ENCODE data around the gene CA9. TPM values are rescaled to one million over a fixed set of nuclear protein-coding genes. Genes with fewer than 3 reads are reported as not detected.

Gene CA9
- total RNA-seq, 4 donors from 2014 or later, result 0.14 TPM; not detected in 3

DNA sequence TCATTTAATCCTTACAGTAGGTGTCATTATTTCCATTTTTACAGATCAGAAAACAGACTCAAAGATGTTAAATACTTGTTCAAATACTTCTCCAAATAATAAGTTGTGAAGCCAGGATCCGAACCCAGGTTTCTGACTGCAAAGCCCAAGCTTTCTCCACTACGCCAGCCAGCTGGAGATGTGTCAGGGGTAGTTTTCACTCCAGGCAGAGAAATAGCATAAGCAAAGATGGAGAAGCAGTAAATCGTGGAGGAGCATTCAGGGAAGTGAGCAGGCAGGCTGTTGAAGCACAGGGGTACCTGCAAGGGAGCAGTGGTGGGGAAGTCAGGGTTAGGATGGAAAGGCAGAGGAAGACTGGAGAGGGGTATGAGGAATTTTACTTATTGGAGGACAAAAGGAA is 55.4 kb downstream of the CA9 start:
- intact Hi-C loops (cut with DNase I; ENCODE audit: low total_unique reads), result loop anchor here (5.0 kb wide), 1 partner anchor 42 kb away; the partner anchor contains the start of gene TPM2
- H3K4me1 ChIP-seq, result peaks cover 0 to 8% of the 10 kb centered on the region in 2 donors
- no peak for TF ChIP-seq POLR2A (IDR thresholded peaks at IDR 0.05)
- TF ChIP-seq, protein P1, sequence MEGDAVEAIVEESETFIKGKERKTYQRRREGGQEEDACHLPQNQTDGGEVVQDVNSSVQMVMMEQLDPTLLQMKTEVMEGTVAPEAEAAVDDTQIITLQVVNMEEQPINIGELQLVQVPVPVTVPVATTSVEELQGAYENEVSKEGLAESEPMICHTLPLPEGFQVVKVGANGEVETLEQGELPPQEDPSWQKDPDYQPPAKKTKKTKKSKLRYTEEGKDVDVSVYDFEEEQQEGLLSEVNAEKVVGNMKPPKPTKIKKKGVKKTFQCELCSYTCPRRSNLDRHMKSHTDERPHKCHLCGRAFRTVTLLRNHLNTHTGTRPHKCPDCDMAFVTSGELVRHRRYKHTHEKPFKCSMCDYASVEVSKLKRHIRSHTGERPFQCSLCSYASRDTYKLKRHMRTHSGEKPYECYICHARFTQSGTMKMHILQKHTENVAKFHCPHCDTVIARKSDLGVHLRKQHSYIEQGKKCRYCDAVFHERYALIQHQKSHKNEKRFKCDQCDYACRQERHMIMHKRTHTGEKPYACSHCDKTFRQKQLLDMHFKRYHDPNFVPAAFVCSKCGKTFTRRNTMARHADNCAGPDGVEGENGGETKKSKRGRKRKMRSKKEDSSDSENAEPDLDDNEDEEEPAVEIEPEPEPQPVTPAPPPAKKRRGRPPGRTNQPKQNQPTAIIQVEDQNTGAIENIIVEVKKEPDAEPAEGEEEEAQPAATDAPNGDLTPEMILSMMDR (IDR thresholded peaks at IDR 0.05), result no peak

DNA sequence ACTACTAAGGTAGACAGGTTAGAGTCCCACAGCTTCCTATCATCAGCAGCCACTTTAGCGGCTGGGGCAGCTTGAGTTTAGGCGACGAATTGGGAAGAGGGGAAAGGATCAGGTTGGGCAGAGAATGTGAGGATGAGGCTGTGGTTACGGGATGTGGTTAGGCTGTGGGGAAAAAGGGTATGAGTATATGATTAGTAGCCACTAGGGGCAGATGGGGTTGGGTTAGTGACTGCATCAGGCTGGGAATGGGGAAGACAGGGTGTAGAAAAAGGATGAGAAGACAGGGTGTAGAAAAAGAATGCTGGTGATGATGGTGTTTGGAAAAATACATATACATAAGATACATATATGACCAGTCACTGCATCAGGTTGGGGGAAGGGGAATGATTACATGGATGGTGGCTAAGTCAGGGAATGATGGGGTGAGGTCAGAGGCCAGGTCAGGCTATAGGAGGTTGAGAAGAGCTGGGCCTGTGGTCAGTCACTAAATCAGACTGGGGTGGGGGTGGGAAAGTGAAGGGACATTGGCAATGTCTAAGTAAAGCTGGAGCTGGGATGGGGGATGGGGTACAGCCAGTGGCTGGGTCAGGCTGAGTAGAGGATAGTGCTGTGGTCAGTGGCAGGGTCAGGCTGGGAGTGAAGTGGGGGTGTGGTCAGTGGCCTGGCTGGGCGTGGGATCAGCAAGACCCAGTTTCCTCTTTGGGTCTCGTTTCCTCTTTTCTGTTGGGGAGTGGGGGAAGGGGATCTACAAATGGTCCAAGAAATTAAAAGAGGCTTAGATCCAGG is 56.2 kb downstream of the CA9 start:
- no peaks in the 10 kb centered on the region for H3K36me3 ChIP-seq
- TF ChIP-seq POLR2A (IDR thresholded peaks at IDR 0.05), result peak in 1 of 2 donors; percentile 36
- TF ChIP-seq, protein P1 (IDR thresholded peaks at IDR 0.05), result peak; percentile 23 to 65 (median 52)
- H3K27ac ChIP-seq, result peak overlapping the region; percentile 94 to 97
- peaks cover 0 to 8% of the 10 kb centered on the region in 2 donors for H3K4me1 ChIP-seq
- peak in 1 of 2 donors; percentile 56 for DNase-seq
- H3K9me3 ChIP-seq, result no peaks in the 10 kb centered on the region
- intact Hi-C loops (cut with DNase I; ENCODE audit: low total_unique reads), result loop anchor here (5.0 kb wide), 2 partner anchors 43 to 73 kb away; partner anchors contain the start of genes CCDC107, RMRP and TPM2
- H3K27me3 ChIP-seq, result no peaks in the 10 kb centered on the region
- H3K4me3 ChIP-seq, result peak overlapping the region; percentile 62 to 84

More for the DNA sequence above, 55.4 kb downstream of the CA9 start:
- H3K27ac ChIP-seq, result peak overlapping the region; percentile 94 to 97
- no peak for DNase-seq
- H3K36me3 ChIP-seq, result no peaks in the 10 kb centered on the region
- H3K9me3 ChIP-seq, result no peaks in the 10 kb centered on the region
- H3K27me3 ChIP-seq, result no peaks in the 10 kb centered on the region
- peak overlapping the region; percentile 6 to 84 for H3K4me3 ChIP-seq

DNA sequence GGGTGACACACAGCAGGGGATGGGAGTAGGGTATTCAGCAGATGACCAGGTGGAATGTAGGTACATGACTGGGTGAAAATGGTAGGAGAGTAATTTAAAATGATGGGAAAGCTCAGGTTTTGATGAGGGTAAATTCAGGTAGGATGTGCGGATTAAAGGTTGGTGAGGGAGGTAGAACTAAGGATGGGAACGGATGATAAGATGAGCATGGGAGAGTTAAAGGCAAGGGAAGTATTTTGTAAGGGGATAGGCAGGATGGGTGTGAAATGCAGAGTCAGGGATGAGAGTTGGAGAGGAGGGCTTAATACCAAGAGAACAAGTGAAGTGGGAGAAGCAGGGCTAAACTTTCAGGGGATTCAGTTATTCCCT is 56.7 kb downstream of the CA9 start:
- Histone ChIP-seq H3K36me3 (no peaks in the 10 kb centered on the region), H3K9me3 (no peaks in the 10 kb centered on the region), H3K4me1 (peaks cover 0 to 8% of the 10 kb centered on the region in 2 donors), H3K27ac (peak overlapping the region; percentile 94 to 97), H3K4me3 (peak overlapping the region; percentile 62 to 84), H3K27me3 (no peaks in the 10 kb centered on the region)
- intact Hi-C loops (cut with DNase I; ENCODE audit: low total_unique reads), result loop anchor here (5.0 kb wide), 1 partner anchor 73 kb away; the partner anchor contains the start of genes CCDC107 and RMRP
- TF ChIP-seq POLR2A (IDR thresholded peaks at IDR 0.05), result no peak
- TF ChIP-seq, protein P1 (IDR thresholded peaks at IDR 0.05), result no peak
- no peak for DNase-seq

Small RNAs within 50 kb of the gene (microRNA-seq; reads per million reads assigned to microRNA genes)
- not detected for gene MIR6852 (ENCODE audit: borderline microRNAs expressed, borderline replicate concordance)

Small RNAs within 50 kb of the gene (small RNA-seq; reads per million reads assigned to genes)
- gene RMRP (not detected), gene RN7SL22P (not detected)

Other genes starting within 250 kb of the CA9 start
- 10 to 100 TPM in 3 of 4 donors, 1 to 10 TPM in 1; 10.0 to 60.2 (median 16.8) TPM for gene RUSC2, start 183.8 kb upstream of the CA9 start, total RNA-seq
- gene TESK1, start 68.7 kb upstream of the CA9 start, total RNA-seq, result 10 to 100 TPM in 3 of 4 donors, 1 to 10 TPM in 1; 2.0 to 59.7 (median 15.5) TPM
- 1 to 10 TPM in 2 of 4 donors, not detected in 2; 2.8 to 3.0 TPM for gene CD72, start 55.5 kb upstream of the CA9 start, total RNA-seq
- under 1 TPM in 2 of 4 donors, not detected in 2; 0.21 to 0.51 TPM for gene SIT1, start 23.0 kb upstream of the CA9 start, total RNA-seq
- over 10,000 TPM in 2 of 4 donors, 1,000 to 10,000 TPM in 2; 2,632 to 57,722 (median 9,015) TPM for gene RMRP, start 15.9 kb upstream of the CA9 start, total RNA-seq
- gene CCDC107, start 15.6 kb upstream of the CA9 start, total RNA-seq, result 100 to 1,000 TPM in 1 of 4 donors, 10 to 100 TPM in 2, 1 to 10 TPM in 1; 9.0 to 120 (median 32.1) TPM
- gene ARHGEF39, start 8.7 kb upstream of the CA9 start, total RNA-seq, result 1 to 10 TPM in 3 of 4 donors, not detected in 1; 1.5 to 3.6 (median 2.4) TPM
- gene TPM2, start 16.0 kb downstream of the CA9 start, total RNA-seq, result 1,000 to 10,000 TPM in 2 of 4 donors, 100 to 1,000 TPM in 2; 491 to 2,682 (median 829) TPM
- 100 to 1,000 TPM; 202 to 540 (median 281) TPM for gene TLN1, start 58.3 kb downstream of the CA9 start, total RNA-seq
- gene CREB3, start 58.7 kb downstream of the CA9 start, total RNA-seq, result 100 to 1,000 TPM in 1 of 4 donors, 10 to 100 TPM in 3; 30.5 to 105 (median 47.2) TPM
- 100 to 1,000 TPM in 1 of 4 donors, 10 to 100 TPM in 3; 26.9 to 104 (median 42.1) TPM for gene GBA2, start 75.3 kb downstream of the CA9 start, total RNA-seq
- gene RGP1, start 75.4 kb downstream of the CA9 start, total RNA-seq, result 10 to 100 TPM in 2 of 4 donors, 1 to 10 TPM in 2; 2.0 to 38.1 (median 10.3) TPM
- gene MSMP, start 80.3 kb downstream of the CA9 start, total RNA-seq, result not detected
- gene NPR2, start 117.7 kb downstream of the CA9 start, total RNA-seq, result 10 to 100 TPM in 3 of 4 donors, 1 to 10 TPM in 1; 3.8 to 70.4 (median 31.7) TPM
- gene SPAG8, start 138.3 kb downstream of the CA9 start, total RNA-seq, result 1 to 10 TPM in 2 of 4 donors, under 1 TPM in 1, not detected in 1; 0.26 to 6.0 (median 4.0) TPM
- gene HINT2, start 141.1 kb downstream of the CA9 start, total RNA-seq, result 10 to 100 TPM in 3 of 4 donors, not detected in 1; 11.3 to 38.2 (median 31.5) TPM
- not detected for gene FAM221B, start 154.8 kb downstream of the CA9 start, total RNA-seq
- gene TMEM8B, start 155.3 kb downstream of the CA9 start, total RNA-seq, result 10 to 100 TPM in 3 of 4 donors, 1 to 10 TPM in 1; 6.7 to 43.3 (median 14.6) TPM
- not detected for gene OR13J1, start 196.5 kb downstream of the CA9 start, total RNA-seq
- 10 to 100 TPM in 1 of 4 donors, 1 to 10 TPM in 1, under 1 TPM in 1, not detected in 1; 0.59 to 10.1 (median 1.4) TPM for gene HRCT1, start 232.3 kb downstream of the CA9 start, total RNA-seq
- gene SPAAR, start 235.6 kb downstream of the CA9 start, total RNA-seq, result 10 to 100 TPM in 1 of 4 donors, 1 to 10 TPM in 1, under 1 TPM in 2; 0.29 to 11.7 (median 2.3) TPM

Measured in uterus (tissue), 4 donors.